ENCODE data around the gene SLC2A6. TPM values are rescaled to one million over a fixed set of nuclear protein-coding genes. Genes with fewer than 3 reads are reported as not detected.

The SLC2A6 gene
- total and polyA plus RNA-seq, 2 donors (not counting 1 experiment from before 2014, with no cell fraction given): 7.6 to 9.1 TPM

DNA sequence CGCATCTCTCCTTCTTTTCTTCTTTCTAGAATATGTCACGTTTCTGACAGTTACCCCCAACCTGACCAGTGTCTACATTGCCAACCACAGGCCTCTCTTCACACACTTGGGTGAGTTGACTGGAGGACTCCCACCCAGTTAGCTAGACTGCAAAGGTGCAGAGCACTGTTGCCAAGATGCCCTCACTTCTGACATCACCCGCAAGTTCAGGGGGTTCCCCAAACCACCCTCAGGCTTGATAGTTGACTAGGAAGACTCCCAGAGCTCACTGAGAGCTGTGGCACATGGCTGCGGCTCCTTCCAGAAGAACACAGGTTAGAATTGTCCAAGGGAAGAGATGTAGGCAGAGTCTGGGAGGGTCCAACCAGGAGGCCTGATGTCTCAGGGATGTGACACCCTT is 39.6 kb downstream of the SLC2A6 start:
- H3K4me1 ChIP-seq (ENCODE audit: control insufficient read depth, extremely low read depth, insufficient read depth, low read length): no peaks in the 10 kb centered on the region
- H3K79me2 ChIP-seq (ENCODE audit: control insufficient read depth, insufficient read depth, low read length): no peaks in the 10 kb centered on the region
- H3K36me3 ChIP-seq (ENCODE audit: control insufficient read depth, insufficient read depth, low read length): no peaks in the 10 kb centered on the region
- H3K9me3 ChIP-seq (ENCODE audit: control insufficient read depth, insufficient read depth, low read depth, low read length): no peaks in the 10 kb centered on the region
- TF ChIP-seq, protein P1, sequence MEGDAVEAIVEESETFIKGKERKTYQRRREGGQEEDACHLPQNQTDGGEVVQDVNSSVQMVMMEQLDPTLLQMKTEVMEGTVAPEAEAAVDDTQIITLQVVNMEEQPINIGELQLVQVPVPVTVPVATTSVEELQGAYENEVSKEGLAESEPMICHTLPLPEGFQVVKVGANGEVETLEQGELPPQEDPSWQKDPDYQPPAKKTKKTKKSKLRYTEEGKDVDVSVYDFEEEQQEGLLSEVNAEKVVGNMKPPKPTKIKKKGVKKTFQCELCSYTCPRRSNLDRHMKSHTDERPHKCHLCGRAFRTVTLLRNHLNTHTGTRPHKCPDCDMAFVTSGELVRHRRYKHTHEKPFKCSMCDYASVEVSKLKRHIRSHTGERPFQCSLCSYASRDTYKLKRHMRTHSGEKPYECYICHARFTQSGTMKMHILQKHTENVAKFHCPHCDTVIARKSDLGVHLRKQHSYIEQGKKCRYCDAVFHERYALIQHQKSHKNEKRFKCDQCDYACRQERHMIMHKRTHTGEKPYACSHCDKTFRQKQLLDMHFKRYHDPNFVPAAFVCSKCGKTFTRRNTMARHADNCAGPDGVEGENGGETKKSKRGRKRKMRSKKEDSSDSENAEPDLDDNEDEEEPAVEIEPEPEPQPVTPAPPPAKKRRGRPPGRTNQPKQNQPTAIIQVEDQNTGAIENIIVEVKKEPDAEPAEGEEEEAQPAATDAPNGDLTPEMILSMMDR (conservative IDR thresholded peaks at IDR 0.05 in 1 of 2, IDR thresholded peaks at IDR 0.05 in 1 of 2; ENCODE audit: low read depth in 1 of 2, low read length in 2 of 2): no peak
- no peak for TF ChIP-seq EZH2 (IDR thresholded peaks at IDR 0.05; ENCODE audit: low read length, missing control alignments)
- H3K9ac ChIP-seq (ENCODE audit: insufficient read depth, low read length): no peak overlapping the region
- H3K27ac ChIP-seq (ENCODE audit: insufficient read depth, low read length): no peak overlapping the region
- no peaks in the 10 kb centered on the region for H3K27me3 ChIP-seq (ENCODE audit: control insufficient read depth, insufficient read depth, low read length)
- no peak overlapping the region for H3K4me2 ChIP-seq (ENCODE audit: extremely low read depth, insufficient read depth, low read length)
- no peaks in the 10 kb centered on the region for H4K20me1 ChIP-seq (ENCODE audit: control insufficient read depth, extremely low read depth, insufficient read depth, low read length)
- no peak overlapping the region for H2AFZ ChIP-seq (ENCODE audit: low read length)
- no peak for DNase-seq (ENCODE audit: low read depth in 2 of 2)
- no peak overlapping the region for H3K4me3 ChIP-seq (replicated peaks in 1 of 4; ENCODE audit: control extremely low read depth in 1 of 4, insufficient read depth in 1 of 4, low read depth in 3 of 4, low read length in 4 of 4)

DNA sequence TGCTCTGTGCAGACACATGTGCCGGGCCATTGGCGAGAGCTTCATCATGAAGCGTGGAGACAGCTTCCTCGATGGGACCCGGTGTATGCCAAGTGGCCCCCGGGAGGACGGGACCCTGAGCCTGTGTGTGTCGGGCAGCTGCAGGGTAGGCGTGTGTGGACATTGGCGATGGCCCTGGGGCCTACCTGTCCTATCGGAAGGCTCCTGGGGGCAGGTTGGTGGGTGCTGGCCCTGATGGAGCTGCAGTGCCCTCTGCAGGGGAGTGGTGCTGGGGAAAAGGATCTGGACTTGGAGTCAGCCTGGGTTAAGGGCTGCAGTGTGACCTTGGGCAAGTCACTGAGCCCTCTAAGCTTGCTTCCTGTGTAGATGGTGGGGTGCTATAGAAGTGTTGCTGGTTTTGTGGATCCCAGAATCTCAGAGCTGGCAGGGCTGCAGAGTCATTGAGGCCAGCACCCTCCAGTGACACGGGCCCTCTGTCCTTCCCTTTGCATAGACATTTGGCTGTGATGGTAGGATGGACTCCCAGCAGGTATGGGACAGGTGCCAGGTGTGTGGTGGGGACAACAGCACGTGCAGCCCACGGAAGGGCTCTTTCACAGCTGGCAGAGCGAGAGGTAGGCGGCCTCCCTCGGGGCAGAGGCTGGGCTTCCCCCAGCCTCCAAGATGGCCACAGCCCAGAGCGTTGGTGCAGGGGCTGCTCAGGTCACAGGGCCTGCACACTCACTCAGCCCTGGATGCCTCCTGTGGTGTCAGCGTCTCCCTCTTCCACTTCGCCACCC is 41.0 kb downstream of the SLC2A6 start:
- no peak overlapping the region for H3K4me3 ChIP-seq (replicated peaks in 1 of 4; ENCODE audit: control extremely low read depth in 1 of 4, insufficient read depth in 1 of 4, low read depth in 3 of 4, low read length in 4 of 4)
- H3K27me3 ChIP-seq (ENCODE audit: control insufficient read depth, insufficient read depth, low read length): no peaks in the 10 kb centered on the region
- no peak overlapping the region for H3K27ac ChIP-seq (ENCODE audit: insufficient read depth, low read length)
- H3K36me3 ChIP-seq (ENCODE audit: control insufficient read depth, insufficient read depth, low read length): no peaks in the 10 kb centered on the region
- TF ChIP-seq, protein P1 (conservative IDR thresholded peaks at IDR 0.05 in 1 of 2, IDR thresholded peaks at IDR 0.05 in 1 of 2; ENCODE audit: low read depth in 1 of 2, low read length in 2 of 2): peak in 1 of 2 donors; percentile 23
- no peak for TF ChIP-seq EZH2 (IDR thresholded peaks at IDR 0.05; ENCODE audit: low read length, missing control alignments)
- no peak for DNase-seq (ENCODE audit: low read depth in 2 of 2)
- no peak overlapping the region for H2AFZ ChIP-seq (ENCODE audit: low read length)
- no peaks in the 10 kb centered on the region for H3K4me1 ChIP-seq (ENCODE audit: control insufficient read depth, extremely low read depth, insufficient read depth, low read length)
- no peaks in the 10 kb centered on the region for H4K20me1 ChIP-seq (ENCODE audit: control insufficient read depth, extremely low read depth, insufficient read depth, low read length)
- H3K79me2 ChIP-seq (ENCODE audit: control insufficient read depth, insufficient read depth, low read length): no peaks in the 10 kb centered on the region
- no peaks in the 10 kb centered on the region for H3K9me3 ChIP-seq (ENCODE audit: control insufficient read depth, insufficient read depth, low read depth, low read length)
- peak overlapping the region; percentile 30 for H3K9ac ChIP-seq (ENCODE audit: insufficient read depth, low read length)
- no peak overlapping the region for H3K4me2 ChIP-seq (ENCODE audit: extremely low read depth, insufficient read depth, low read length)

DNA sequence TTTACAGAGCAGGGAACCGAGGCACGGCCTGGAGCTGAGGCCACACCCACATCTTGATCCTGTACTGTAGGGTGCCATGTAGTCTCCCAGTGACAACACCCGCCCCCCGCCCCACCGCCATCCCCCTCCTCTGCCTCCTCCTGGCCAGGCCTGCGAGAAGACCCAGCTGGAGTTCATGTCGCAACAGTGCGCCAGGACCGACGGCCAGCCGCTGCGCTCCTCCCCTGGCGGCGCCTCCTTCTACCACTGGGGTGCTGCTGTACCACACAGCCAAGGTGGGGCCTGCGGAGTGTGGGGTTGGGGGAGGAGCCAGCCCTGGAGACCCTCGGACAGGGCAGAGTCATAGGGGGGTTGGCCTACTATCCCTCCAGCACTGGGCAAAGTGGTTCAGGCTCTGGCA is 42.2 kb downstream of the SLC2A6 start:
- Histone ChIP-seq H3K4me1 (ENCODE audit: control insufficient read depth, extremely low read depth, insufficient read depth, low read length) (no peaks in the 10 kb centered on the region), H3K36me3 (ENCODE audit: control insufficient read depth, insufficient read depth, low read length) (no peaks in the 10 kb centered on the region), H3K4me2 (ENCODE audit: extremely low read depth, insufficient read depth, low read length) (no peak overlapping the region), H2AFZ (ENCODE audit: low read length) (no peak overlapping the region), H3K9me3 (ENCODE audit: control insufficient read depth, insufficient read depth, low read depth, low read length) (no peaks in the 10 kb centered on the region), H3K79me2 (ENCODE audit: control insufficient read depth, insufficient read depth, low read length) (no peaks in the 10 kb centered on the region), H3K27ac (ENCODE audit: insufficient read depth, low read length) (no peak overlapping the region), H3K4me3 (replicated peaks in 1 of 4; ENCODE audit: control extremely low read depth in 1 of 4, insufficient read depth in 1 of 4, low read depth in 3 of 4, low read length in 4 of 4) (no peak overlapping the region), H4K20me1 (ENCODE audit: control insufficient read depth, extremely low read depth, insufficient read depth, low read length) (no peaks in the 10 kb centered on the region), H3K9ac (ENCODE audit: insufficient read depth, low read length) (no peak overlapping the region), H3K27me3 (ENCODE audit: control insufficient read depth, insufficient read depth, low read length) (no peaks in the 10 kb centered on the region)
- TF ChIP-seq EZH2 (IDR thresholded peaks at IDR 0.05; ENCODE audit: low read length, missing control alignments): no peak
- TF ChIP-seq, protein P1 (conservative IDR thresholded peaks at IDR 0.05 in 1 of 2, IDR thresholded peaks at IDR 0.05 in 1 of 2; ENCODE audit: low read depth in 1 of 2, low read length in 2 of 2): no peak
- DNase-seq (ENCODE audit: low read depth in 2 of 2): no peak
